Measurements from ENCODE around the gene SKA2.

DNA sequence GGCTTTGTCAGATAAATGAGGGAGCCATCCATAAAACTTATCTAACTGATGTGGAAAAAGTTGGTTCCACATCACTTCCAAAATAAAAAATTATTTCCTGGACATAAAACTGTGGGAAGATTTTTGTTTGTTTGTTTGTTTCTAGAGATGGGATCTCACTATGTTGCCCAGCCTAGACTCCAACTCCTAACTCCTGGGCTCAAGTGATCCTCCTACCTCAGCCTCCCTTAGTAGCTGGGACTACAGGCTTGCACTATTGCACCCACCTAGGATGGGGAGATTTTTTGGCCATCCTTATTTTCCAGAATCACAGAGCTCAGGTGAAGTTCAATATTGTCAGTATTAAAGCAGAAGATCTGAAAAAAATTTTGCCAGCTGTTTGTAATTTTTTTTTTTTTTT, 31.0 kb upstream of the SKA2 start:
- TF ChIP-seq CTCF (IDR thresholded peaks at IDR 0.05) = no peak
- TF ChIP-seq POLR2A (IDR thresholded peaks at IDR 0.05) = no peak

Measured in Peyer's patch (tissue), 4 donors.